MG63 (cell line): Measurements from ENCODE around the gene ARR3. TPM values are rescaled to one million over a fixed set of nuclear protein-coding genes. Genes with fewer than 3 reads are reported as not detected.
A peak's percentile ranks its signal among the peaks of the same experiment; 100 is the strongest.
"Not testable (repeated sequence)": the region's sequence is repeated elsewhere in the genome, so short reads cannot be mapped to it uniquely, and the experiment has no call there.

ENCODE experiments used
- DNase-seq: peaks from one replicate; pipeline ENCODE4 v3.0.0-alpha.2; 2020
- H3K27me3 ChIP-seq: fragments of 250-450 bp; sonication (Bioruptor Pico); 2 replicates; pipeline ENCODE4 v1.5.1; 2020; ENCODE audit warnings: mild to moderate bottlenecking, moderate library complexity
- H3K36me3 ChIP-seq: fragments of 250-450 bp; sonication (Bioruptor Pico); 2 replicates; pipeline ENCODE4 v1.5.1; 2020; ENCODE audit warnings: mild to moderate bottlenecking, moderate library complexity
- H3K4me3 ChIP-seq: fragments of 250-450 bp; sonication (Bioruptor Pico); 2 replicates; pipeline ENCODE4 v1.5.1; 2020; ENCODE audit warnings: mild to moderate bottlenecking, moderate library complexity
- H3K9me3 ChIP-seq: fragments of 250-450 bp; sonication (Bioruptor Pico); 2 replicates; pipeline ENCODE4 v1.5.1; 2020; ENCODE audit warnings: mild to moderate bottlenecking, moderate library complexity
- total RNA-seq: library from RNA; depleted of rRNA; stranded (reverse); fragments of >200 nt; shearing (Covaris generic); gene quantifications from 2 replicates; pipeline ENCODE4 v1.2.3, GENCODE V29; 2014; ENCODE audit warnings: low replicate concordance; rRNA removed

The ARR3 gene
- not detected in 2 replicates for total RNA-seq

DNA sequence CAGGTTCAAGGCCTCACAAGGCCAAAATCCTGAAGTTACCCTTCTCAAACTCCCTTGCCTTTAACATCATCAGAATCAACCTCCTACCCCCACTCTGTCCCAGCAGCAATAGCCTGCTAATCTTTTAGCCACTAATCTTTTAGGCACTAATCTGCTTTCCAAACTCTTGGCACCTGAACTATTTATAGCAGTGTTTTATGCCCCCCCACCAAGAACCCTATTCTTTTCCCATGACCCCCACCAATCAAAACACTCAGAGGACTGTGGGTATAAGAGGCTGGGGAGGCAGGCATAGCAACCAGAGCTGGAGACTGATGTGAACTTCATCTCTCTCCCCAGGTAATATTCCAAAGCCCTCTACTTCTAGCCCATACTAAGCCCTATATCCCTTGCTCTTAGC lies at the start of gene ARR3:
TSS of gene ARR3 (plus strand) at position 301 of the 400 bp plus-strand sequence. CDS start 1,052 bp downstream, outside the sequence.
- DNase-seq: no peak
- no peaks in the 10 kb centered on the region for H3K36me3 ChIP-seq
- H3K9me3 ChIP-seq: no peaks in the 10 kb centered on the region
- no peak within 1 kb of the TSS for H3K4me3 ChIP-seq
- no peaks in the 10 kb centered on the region for H3K27me3 ChIP-seq

DNA sequence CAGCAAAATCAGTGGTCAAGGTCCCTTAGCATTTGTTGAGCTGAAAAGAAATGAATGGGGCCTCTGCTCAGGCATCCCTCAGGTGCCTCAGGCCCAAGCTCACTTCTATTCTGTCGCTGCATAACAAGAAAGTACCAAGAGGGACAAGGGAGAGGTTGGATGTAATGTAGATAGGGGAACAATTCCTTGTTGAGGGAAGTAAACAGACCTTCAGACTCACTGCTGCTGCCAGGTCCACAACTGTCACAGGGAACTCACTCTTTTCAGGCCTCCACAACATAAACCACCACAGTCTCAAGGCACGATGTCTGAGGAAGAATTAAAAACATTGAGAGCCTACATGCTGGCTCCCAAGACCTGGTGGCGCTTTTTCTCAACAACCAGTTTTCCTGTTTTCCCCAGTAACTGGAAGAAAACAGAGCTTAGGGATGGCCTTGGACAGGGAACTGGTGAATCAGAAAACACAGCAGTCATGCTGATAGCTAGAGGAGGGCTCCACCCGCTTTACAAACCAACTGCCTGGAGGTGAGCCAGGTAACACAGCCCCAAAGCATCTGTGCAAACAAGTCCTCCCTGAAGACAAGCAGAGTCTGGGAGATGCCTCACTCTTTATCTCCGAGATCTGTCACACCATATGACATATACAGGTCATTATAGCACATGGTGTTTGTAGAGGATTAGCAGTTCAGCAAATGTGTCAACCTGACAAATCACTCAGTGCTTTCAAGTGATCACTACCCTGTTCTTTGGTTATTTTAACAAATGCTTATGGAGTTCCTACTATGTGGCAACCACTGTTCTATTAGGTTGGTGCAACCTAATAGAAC lies 48.0 kb upstream of the ARR3 start:
- H3K27me3 ChIP-seq: no peaks in the 10 kb centered on the region
- no peaks in the 10 kb centered on the region for H3K9me3 ChIP-seq
- DNase-seq: peak; percentile 28
- no peak overlapping the region for H3K4me3 ChIP-seq
- H3K36me3 ChIP-seq: no peaks in the 10 kb centered on the region

DNA sequence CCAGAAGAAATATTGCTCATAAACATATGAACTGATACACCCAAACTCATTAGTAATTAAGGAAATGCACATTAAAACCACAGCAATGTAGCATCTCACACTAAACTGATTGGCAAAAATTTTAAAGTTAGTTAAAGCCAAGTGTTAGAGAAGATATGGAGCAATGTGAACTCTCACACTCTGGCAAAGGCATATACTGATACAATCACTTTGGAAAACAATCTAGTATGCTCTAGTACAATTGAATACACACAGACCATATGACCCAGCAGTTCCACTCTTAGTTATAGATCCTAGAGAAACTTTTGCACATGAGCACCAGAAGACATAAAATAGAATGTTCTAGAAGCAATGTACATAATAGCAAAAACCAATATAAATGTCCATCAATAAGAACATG lies 42.1 kb upstream of the ARR3 start:
- no peaks in the 10 kb centered on the region for H3K36me3 ChIP-seq
- no peak for DNase-seq
- no peaks in the 10 kb centered on the region for H3K9me3 ChIP-seq
- no peaks in the 10 kb centered on the region for H3K27me3 ChIP-seq
- H3K4me3 ChIP-seq: no peak overlapping the region

GRCh38 chrX:70226687-70227086 lies 41.4 kb upstream of the ARR3 start:
- Histone ChIP-seq H3K4me3 (no peak overlapping the region), H3K27me3 (no peaks in the 10 kb centered on the region), H3K9me3 (no peaks in the 10 kb centered on the region), H3K36me3 (no peaks in the 10 kb centered on the region)
- DNase-seq: no peak

DNA sequence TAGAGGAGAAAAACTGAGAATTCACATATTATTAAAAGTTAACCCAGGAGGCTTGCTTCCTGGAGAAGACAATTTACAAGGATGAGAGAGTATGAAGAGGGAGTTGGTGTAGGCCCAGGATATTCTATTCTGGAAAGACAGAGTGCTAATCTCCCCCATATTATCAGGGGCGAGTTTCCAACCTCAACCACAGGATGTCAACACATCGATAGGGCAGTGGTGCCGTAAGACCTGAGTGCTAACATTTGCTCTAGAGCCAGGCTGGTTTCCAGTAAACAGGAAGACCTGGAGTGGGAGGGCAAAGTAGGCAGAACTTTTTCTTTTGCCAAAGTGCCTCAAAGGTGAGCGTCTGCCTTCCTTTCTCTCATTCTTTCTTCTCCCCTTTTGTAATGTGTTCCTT lies 36.5 kb upstream of the ARR3 start:
- H3K27me3 ChIP-seq: no peaks in the 10 kb centered on the region
- no peak for DNase-seq
- no peak overlapping the region for H3K4me3 ChIP-seq
- H3K9me3 ChIP-seq: no peaks in the 10 kb centered on the region
- H3K36me3 ChIP-seq: no peaks in the 10 kb centered on the region

DNA sequence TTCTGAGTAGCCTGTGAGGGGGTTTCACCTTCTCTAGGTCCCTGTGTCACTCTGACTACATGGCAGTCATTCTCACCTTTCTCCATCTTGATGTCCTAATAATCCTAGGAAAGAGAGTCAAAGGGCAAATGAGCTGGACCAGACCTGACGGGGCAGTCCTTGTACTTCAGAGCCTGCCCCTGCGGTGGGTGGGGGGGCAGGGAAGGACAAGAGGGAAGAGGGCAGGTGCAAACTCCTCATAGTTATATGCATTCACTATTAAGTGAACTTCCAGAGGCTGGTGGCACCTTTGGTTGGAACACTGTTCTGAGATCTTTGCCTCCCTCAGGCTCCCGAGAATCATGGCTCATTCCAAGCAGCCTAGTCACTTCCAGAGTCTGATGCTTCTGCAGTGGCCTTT lies 33.8 kb upstream of the ARR3 start, which contains the start of gene AWAT1:
TSS of gene AWAT1 (plus strand) at position 301 of the 400 bp plus-strand sequence. CDS start at position 342, 41 bp downstream.
- H3K4me3 ChIP-seq: no peak within 1 kb of the TSS
- H3K27me3 ChIP-seq: no peaks in the 10 kb centered on the region
- no peaks in the 10 kb centered on the region for H3K36me3 ChIP-seq
- H3K9me3 ChIP-seq: no peaks in the 10 kb centered on the region
- DNase-seq: no peak

GRCh38 chrX:70240751-70241150 lies 27.4 kb upstream of the ARR3 start:
- DNase-seq: no peak
- no peaks in the 10 kb centered on the region for H3K36me3 ChIP-seq
- H3K4me3 ChIP-seq: no peak overlapping the region
- no peaks in the 10 kb centered on the region for H3K9me3 ChIP-seq
- H3K27me3 ChIP-seq: no peaks in the 10 kb centered on the region

DNA sequence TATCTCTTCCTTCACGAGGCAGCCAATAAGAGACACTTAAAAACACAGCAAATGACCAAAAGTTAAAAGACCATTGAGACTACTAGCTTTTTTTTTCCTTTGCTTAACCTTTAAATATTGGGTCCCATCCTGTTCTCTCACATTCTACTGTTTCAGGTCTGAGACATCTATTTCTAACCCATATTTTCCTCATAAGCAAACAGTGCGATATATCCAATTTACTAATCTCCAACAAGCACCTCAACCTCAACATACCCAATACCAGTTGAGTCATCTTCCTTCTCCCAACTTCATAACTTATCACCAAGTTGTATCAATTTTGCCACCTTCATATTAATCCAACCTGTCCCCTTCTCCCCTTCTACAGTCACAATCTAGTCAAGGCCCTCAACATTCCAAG lies 26.6 kb upstream of the ARR3 start:
- no peak for DNase-seq
- Histone ChIP-seq H3K4me3 (no peak overlapping the region), H3K27me3 (no peaks in the 10 kb centered on the region), H3K36me3 (no peaks in the 10 kb centered on the region), H3K9me3 (no peaks in the 10 kb centered on the region)

DNA sequence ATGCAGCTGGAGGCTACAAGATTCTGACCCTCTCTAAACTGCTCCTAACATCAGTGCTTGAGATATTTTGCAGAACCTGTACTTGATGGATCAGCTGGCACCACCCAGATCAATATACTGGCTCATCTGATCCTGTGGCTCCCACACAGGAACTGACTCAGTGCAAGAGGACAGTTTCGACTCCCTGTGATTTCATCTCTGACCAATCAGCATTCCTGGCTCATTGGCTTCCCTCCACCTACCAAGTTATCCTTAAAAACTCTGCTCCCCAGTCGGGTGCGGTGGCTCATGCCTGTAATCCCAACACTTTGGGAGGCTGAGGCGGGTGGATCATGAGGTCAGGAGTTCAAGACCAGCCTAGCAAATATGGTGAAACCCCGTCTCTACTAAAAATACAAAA lies 24.5 kb upstream of the ARR3 start:
- DNase-seq: peak; percentile 45
- H3K27me3 ChIP-seq, H3K36me3 ChIP-seq, H3K4me3 ChIP-seq, H3K9me3 ChIP-seq: not testable (repeated sequence)

DNA sequence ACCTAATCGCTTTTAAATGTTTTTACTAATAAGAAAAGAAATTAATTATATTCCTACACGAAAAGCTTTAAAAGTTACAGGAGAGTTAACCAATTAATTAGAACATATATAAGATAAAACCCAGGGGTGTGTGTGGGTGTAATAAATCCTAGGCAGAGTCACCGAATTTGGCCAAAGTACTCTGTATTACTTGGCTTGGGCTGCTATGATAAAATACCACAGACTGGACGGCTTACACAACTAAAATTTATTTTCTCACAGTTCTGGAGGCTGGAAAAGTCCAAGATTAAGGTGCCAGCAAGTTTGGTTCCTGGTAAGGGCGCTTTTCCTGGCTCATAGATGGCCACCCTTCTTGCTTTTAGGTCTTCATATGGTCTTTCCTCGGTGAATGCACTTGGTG lies 23.3 kb upstream of the ARR3 start:
- peak; percentile 2 for DNase-seq
- Histone ChIP-seq H3K9me3 (no peaks in the 10 kb centered on the region), H3K36me3 (no peaks in the 10 kb centered on the region), H3K4me3 (no peak overlapping the region), H3K27me3 (no peaks in the 10 kb centered on the region)

GRCh38 chrX:70247252-70247651 lies 20.9 kb upstream of the ARR3 start:
- Histone ChIP-seq H3K27me3 (no peaks in the 10 kb centered on the region), H3K9me3 (no peaks in the 10 kb centered on the region), H3K4me3 (no peak overlapping the region), H3K36me3 (no peaks in the 10 kb centered on the region)
- no peak for DNase-seq

DNA sequence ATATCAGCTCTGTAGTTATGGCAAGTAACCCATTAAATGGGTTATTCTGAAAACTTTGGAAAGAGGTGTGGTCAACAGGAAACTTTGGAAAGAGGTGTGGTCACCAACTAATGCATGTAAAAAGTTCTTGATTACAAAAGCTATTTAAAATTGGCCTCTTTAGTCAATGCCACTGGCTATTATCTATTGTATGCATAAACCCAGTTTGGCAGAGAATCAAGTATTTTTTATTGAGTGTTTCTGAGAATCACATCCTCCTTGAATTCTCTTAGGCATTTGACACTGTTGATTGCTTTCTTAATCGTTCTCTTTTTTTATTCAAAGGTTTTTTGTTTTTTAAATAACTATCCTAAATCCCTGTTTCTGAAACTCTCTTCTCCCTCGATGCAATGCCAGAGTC lies 15.6 kb upstream of the ARR3 start:
- Histone ChIP-seq H3K4me3 (no peak overlapping the region), H3K27me3 (no peaks in the 10 kb centered on the region), H3K36me3 (no peaks in the 10 kb centered on the region), H3K9me3 (no peaks in the 10 kb centered on the region)
- DNase-seq: no peak

DNA sequence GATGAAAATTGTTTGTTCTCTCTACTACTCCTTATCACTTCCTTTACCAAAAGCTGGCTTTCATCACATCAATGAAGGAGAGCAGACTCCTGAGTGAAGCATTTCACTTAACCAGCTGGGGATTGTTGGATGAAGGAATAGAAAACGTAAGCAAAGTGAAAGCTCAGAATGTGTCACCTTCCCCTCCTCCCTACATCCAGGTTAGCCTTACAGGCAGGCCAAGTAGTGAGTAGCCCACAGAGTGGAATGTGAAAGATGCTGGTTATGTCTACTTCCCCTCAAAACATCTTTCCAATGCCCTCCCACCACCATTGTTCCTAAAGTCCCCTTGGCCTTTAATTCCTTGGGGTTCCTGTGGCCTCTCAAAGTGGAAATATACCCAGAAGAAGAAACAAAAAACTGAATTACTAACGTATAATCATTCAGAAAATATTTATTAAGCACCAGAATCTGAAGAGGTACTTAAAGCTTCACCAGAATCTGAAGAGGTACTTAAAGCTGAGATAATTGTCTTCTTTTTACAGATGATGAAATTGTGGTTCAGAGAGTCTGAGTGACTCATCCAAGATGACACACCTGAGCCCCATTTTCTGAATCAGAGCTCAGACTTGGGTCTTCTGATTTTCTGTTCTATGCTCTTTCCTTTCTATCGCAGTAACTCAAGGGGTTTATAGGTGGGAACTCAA lies 14.6 kb upstream of the ARR3 start:
- Histone ChIP-seq H3K27me3 (no peaks in the 10 kb centered on the region), H3K36me3 (no peaks in the 10 kb centered on the region), H3K9me3 (no peaks in the 10 kb centered on the region), H3K4me3 (no peak overlapping the region)
- no peak for DNase-seq

DNA sequence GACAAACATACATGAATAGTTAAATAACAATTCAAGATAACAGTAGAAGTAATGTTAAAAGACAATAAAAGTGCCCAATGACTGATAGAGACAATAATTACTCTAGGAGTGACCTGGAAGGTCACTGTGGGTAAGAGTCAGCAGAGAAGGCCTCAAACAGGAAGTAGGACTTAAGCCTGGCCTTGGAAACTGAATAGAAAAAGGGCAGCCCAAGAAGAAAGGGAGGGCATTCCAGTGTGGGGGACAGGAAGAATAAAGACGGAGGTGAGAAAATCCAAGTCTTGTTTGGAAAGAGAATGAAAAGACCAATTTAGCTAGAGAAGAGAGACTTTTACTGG lies 14.1 kb upstream of the ARR3 start:
- no peak for DNase-seq
- Histone ChIP-seq H3K9me3 (no peaks in the 10 kb centered on the region), H3K36me3 (no peaks in the 10 kb centered on the region)

GRCh38 chrX:70254909-70255308 lies 13.2 kb upstream of the ARR3 start:
- H3K4me3 ChIP-seq: no peak overlapping the region
- no peaks in the 10 kb centered on the region for H3K27me3 ChIP-seq
- H3K9me3 ChIP-seq: no peaks in the 10 kb centered on the region
- DNase-seq: no peak
- no peaks in the 10 kb centered on the region for H3K36me3 ChIP-seq

More for the DNA sequence above, 14.1 kb upstream of the ARR3 start:
- Histone ChIP-seq H3K4me3 (no peak overlapping the region), H3K27me3 (no peaks in the 10 kb centered on the region)

GRCh38 chrX:70255452-70255851 lies 12.7 kb upstream of the ARR3 start:
- H3K27me3 ChIP-seq: no peaks in the 10 kb centered on the region
- no peaks in the 10 kb centered on the region for H3K9me3 ChIP-seq
- H3K36me3 ChIP-seq: no peaks in the 10 kb centered on the region
- H3K4me3 ChIP-seq: no peak overlapping the region
- DNase-seq: no peak

DNA sequence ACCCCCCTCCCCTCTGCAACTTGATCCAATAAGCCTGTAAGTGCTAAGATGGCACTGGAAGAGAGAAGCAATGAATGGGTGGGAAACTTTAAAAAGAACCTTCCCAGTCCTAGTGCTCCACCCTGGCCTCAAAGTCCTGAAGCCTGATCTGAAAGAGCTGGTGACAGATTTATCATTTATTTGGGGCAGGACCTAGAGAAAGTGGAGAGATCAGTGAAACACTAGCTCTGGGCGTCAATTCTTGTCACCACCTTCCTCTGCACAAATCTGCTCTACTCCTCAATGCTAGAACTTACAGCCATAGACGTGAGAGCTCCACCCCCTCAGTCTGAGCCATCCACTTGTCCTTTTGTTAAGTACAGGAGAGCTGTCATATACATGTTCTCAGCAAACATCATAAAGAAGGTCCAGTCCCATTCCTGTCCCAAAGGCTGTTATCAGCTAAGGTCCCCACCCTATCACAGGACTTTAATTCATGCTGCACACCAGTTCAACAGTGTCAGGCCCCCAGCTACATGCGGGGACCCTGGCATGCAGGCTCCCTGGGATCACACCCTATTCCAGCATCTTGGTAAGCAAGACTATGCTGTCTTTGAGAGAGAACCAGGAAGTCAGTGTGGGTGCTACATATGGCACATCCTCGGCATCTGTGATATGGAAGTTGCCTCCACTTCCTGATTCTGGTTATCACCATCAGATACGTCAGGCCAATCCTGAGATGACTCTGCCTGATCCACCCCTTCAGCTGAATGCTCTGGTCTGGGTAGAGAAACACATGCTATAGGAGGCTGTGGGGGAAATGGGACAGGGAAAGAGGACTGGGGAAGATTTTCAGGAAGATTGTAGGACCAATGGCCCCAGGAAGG lies 10.5 kb upstream of the ARR3 start:
- DNase-seq: no peak
- Histone ChIP-seq H3K36me3 (no peaks in the 10 kb centered on the region), H3K4me3 (no peak overlapping the region), H3K9me3 (no peaks in the 10 kb centered on the region), H3K27me3 (no peaks in the 10 kb centered on the region)
